Gastrocnemius medialis (tissue), 4 donors: ENCODE results near the gene TK1. TPM values are rescaled to one million over a fixed set of nuclear protein-coding genes. Genes with fewer than 3 reads are reported as not detected.

Experiments used
- ATAC-seq, 2 donors: fragments of 150-250 bp; one replicate each; pipeline ENCODE4 v1.9.1; 2016
- DNase-seq, 2 donors: peaks; one replicate each; pipeline ENCODE4 v3.0.0-alpha.2; 2019
- H3K27ac ChIP-seq, 4 donors: fragments of 200-600 bp; sonication (generic); 1 replicate in 1 of 4; 2 replicates in 3 of 4; pipeline ENCODE4 v1.5.1; 2016 to 2018; ENCODE audit warnings: mild to moderate bottlenecking in 2 of 4, moderate library complexity in 1 of 4
- H3K27me3 ChIP-seq, 3 donors: fragments of 200-600 bp; sonication (generic) in 2 of 3; 1 replicate in 1 of 3; 2 replicates in 2 of 3; pipeline versions ENCODE4 v1.5.1 to v1.6.0; 2016 to 2019; ENCODE audit warnings: mild to moderate bottlenecking in 1 of 3, moderate library complexity in 1 of 3
- H3K36me3 ChIP-seq, 2 donors: fragments of 200-600 bp; sonication (generic) in 1 of 2; one replicate each; pipeline ENCODE4 v1.5.1; 2017 to 2018
- H3K4me1 ChIP-seq, 2 donors: fragments of 200-600 bp; sonication (generic) in 1 of 2; one replicate each; pipeline ENCODE4 v1.5.1; 2016 to 2017; ENCODE audit warnings: mild to moderate bottlenecking in 2 of 2
- H3K4me3 ChIP-seq, 4 donors: fragments of 200-600 bp; sonication (generic) in 3 of 4; 1 replicate in 1 of 4; 2 replicates in 3 of 4; pipeline ENCODE4 v1.5.1; 2016 to 2019; ENCODE audit warnings: mild to moderate bottlenecking in 2 of 4
- H3K9me3 ChIP-seq, 3 donors: fragments of 200-600 bp; sonication (generic) in 2 of 3; 1 replicate in 1 of 3; 2 replicates in 2 of 3; pipeline ENCODE4 v1.5.1; 2016 to 2019
- POLR2A ChIP-seq, 2 donors: fragments of 450-650 bp; IDR thresholded peaks; one replicate each; pipeline ENCODE4 v1.6.1; 2017; ENCODE audit warnings: antibody characterized with exemption in 2 of 2, mild to moderate bottlenecking in 2 of 2, moderate library complexity in 2 of 2
- in situ Hi-C, 4 donors: fragments of 200-750 bp; cut with MboI; loops; one replicate each; pipeline versions ENCODE4 v1.15.0 to v1.8.0; 2017; ENCODE audit warnings: low sequenced_read_pairs in 4 of 4
- intact Hi-C: fragments of 100-400 bp; cut with DNase I; formaldehyde crosslinking; loops from one replicate; pipeline ENCODE4 v1.15.1; 2023; ENCODE audit warnings: low total_unique reads
- total RNA-seq, 4 donors: library from RNA; depleted of rRNA; stranded (reverse); fragments of >200 nt; gene quantifications; one replicate each; pipeline versions ENCODE4 v1.1.0 to v1.2.3, GENCODE V29; 2016
- TF ChIP-seq, protein P1 (sequence below), 5 experiments: fragments of 450-650 bp in 3 of 5; fragments of 200-600 bp in 2 of 5; sonication (generic) in 2 of 5; IDR thresholded peaks in 4 of 5; conservative IDR thresholded peaks in 1 of 5; 1 replicate in 4 of 5; 2 replicates in 1 of 5; pipeline ENCODE4 v1.5.1; 2016 to 2019; ENCODE audit warnings: antibody characterized with exemption in 5 of 5, mild to moderate bottlenecking in 3 of 5, moderate library complexity in 3 of 5

Gene TK1
- total RNA-seq, 4 donors from 2014 or later = 0.22 to 2.1 (median 0.60) TPM

DNA sequence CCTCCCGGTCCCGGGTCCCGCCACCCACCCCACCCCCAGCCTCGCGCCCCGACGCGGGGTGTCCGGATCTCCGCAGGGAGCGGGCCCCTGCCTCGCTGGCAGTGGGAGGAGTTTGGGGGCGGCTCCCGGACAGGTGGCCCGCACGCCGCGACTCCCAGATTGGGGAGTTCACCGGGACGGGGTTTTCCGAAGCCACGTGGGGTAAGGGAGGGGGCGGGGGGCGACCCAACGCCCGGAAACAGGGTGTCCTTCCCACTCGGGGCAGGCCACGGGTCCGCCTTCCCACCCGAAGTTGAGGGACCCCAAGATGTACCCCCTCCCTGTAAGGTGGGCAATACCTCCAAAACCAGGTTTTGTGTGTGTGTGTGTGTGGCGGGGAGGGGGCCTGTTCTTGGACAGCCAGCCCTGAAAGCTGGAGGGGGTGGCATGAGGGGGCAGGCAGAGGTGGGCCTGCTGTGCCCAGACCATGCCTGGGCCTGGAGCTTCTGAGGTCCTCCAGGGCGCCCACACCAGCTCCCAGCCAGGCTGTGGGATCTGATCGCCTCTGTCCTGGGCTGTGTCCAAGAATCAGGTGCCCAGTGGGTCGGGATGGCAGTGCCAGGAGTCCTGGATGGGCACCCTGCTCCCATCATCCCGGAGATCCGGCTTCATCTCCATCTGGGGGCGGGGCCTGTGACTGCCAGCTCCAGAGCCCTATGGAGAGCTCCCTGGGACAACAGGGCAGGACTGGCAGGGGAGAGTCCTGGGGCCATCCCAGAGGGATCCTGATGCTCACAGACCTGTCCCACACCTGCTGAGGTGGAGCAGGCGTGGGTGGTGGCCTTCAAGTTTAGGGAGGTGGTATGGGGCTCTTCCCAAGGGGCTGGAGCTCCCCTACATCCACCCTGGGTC lies 17.7 kb downstream of the TK1 start:
- DNase-seq = peak; percentile 53 to 71
- H3K36me3 ChIP-seq = peaks cover 0 to 15% of the 10 kb centered on the region in 2 donors
- peaks cover 29 to 48% of the 10 kb centered on the region in 2 donors for H3K4me1 ChIP-seq
- no peaks in the 10 kb centered on the region for H3K9me3 ChIP-seq
- peak overlapping the region; percentile 92 to 96 (median 94) for H3K27ac ChIP-seq
- in situ Hi-C loops = no loop called here
- no peaks in the 10 kb centered on the region for H3K27me3 ChIP-seq
- intact Hi-C loops = loop anchor here (1.0 kb wide), 1 partner anchor 18 kb away; the partner anchor contains the start of genes AFMID and TK1
- H3K4me3 ChIP-seq = peak overlapping the region; percentile 77 to 94 (median 86)
- no peak for TF ChIP-seq POLR2A (IDR thresholded peaks at IDR 0.05)
- TF ChIP-seq, protein P1, sequence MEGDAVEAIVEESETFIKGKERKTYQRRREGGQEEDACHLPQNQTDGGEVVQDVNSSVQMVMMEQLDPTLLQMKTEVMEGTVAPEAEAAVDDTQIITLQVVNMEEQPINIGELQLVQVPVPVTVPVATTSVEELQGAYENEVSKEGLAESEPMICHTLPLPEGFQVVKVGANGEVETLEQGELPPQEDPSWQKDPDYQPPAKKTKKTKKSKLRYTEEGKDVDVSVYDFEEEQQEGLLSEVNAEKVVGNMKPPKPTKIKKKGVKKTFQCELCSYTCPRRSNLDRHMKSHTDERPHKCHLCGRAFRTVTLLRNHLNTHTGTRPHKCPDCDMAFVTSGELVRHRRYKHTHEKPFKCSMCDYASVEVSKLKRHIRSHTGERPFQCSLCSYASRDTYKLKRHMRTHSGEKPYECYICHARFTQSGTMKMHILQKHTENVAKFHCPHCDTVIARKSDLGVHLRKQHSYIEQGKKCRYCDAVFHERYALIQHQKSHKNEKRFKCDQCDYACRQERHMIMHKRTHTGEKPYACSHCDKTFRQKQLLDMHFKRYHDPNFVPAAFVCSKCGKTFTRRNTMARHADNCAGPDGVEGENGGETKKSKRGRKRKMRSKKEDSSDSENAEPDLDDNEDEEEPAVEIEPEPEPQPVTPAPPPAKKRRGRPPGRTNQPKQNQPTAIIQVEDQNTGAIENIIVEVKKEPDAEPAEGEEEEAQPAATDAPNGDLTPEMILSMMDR (IDR thresholded peaks at IDR 0.05 in 4 of 5, conservative IDR thresholded peaks at IDR 0.05 in 1 of 5) = no peak
- ATAC-seq = peak; percentile 28 to 29

DNA sequence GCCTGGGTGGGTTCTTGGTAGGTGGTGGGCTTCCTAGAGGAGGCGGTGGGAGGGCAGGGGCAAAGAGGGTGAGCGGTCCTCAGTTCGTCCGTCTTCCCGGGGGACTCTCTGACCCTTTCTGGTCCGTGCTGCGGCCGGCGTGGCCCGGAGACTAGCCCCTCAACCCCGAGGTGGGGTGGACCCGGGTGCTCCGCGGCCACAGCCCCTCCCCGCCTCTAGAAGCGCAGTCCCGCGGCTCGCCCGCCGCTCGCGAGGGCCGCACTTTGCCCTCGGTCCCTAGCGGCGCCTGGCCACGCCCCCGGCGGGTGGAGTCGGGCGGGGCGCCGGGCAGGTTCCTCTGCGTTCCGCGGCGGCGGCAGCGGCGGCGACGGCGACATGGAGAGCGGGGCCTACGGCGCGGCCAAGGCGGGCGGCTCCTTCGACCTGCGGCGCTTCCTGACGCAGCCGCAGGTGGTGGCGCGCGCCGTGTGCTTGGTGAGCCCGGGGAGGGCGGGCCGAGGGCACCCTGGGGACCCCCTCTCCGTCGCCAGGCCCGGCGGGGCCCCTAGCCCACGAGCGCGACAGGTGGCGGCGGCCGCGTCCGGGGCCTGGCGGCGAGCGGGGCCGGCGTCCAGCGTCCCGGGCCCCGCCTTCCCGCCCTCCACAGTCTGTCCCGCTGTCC lies 18.5 kb downstream of the TK1 start, which contains the start of gene SYNGR2:
Gene SYNGR2, plus strand, starts transcription at position 340 of the 661 bp plus-strand sequence. Its CDS starts 36 bp downstream, at position 376.
- DNase-seq (peak; percentile 57 to 77), ATAC-seq (peak; percentile 69 to 71)
- intact Hi-C loops = loop anchor here (1.0 kb wide), 1 partner anchor 19 kb away; the partner anchor contains the start of genes AFMID and TK1
- peak; percentile 96 to 98 for TF ChIP-seq POLR2A (IDR thresholded peaks at IDR 0.05)
- TF ChIP-seq, protein P1 (IDR thresholded peaks at IDR 0.05 in 4 of 5, conservative IDR thresholded peaks at IDR 0.05 in 1 of 5) = peak in 2 of 5 experiments; percentile 16 to 27
- in situ Hi-C loops = no loop called here
- Histone ChIP-seq H3K27ac (peak within 1 kb of the TSS; percentile 92 to 96 (median 94)), H3K27me3 (no peaks in the 10 kb centered on the region), H3K4me1 (peaks cover 21 to 40% of the 10 kb centered on the region in 2 donors), H3K9me3 (no peaks in the 10 kb centered on the region), H3K4me3 (peak within 1 kb of the TSS; percentile 77 to 94 (median 86)), H3K36me3 (peaks cover 0 to 15% of the 10 kb centered on the region in 2 donors)

GRCh38 chr17:78166416-78166815 lies 20.4 kb downstream of the TK1 start:
- no peak overlapping the region for H3K27ac ChIP-seq
- peaks cover 6 to 21% of the 10 kb centered on the region in 2 donors for H3K4me1 ChIP-seq
- peaks cover 0 to 6% of the 10 kb centered on the region in 2 donors for H3K36me3 ChIP-seq
- DNase-seq = no peak
- in situ Hi-C loops = no loop called here
- no peaks in the 10 kb centered on the region for H3K27me3 ChIP-seq
- H3K9me3 ChIP-seq = no peaks in the 10 kb centered on the region
- intact Hi-C loops = no loop called here
- no peak overlapping the region for H3K4me3 ChIP-seq
- TF ChIP-seq POLR2A (IDR thresholded peaks at IDR 0.05) = no peak
- TF ChIP-seq, protein P1 (IDR thresholded peaks at IDR 0.05 in 4 of 5, conservative IDR thresholded peaks at IDR 0.05 in 1 of 5) = no peak
- no peak for ATAC-seq

- Histone ChIP-seq H3K36me3 (no peaks in the 10 kb centered on the region), H3K9me3 (no peaks in the 10 kb centered on the region), H3K4me3 (no peak overlapping the region), H3K4me1 (peaks cover 6 to 12% of the 10 kb centered on the region in 2 donors), H3K27me3 (no peaks in the 10 kb centered on the region), H3K27ac (no peak overlapping the region)
- TF ChIP-seq POLR2A (IDR thresholded peaks at IDR 0.05) = no peak
- TF ChIP-seq, protein P1 (IDR thresholded peaks at IDR 0.05 in 4 of 5, conservative IDR thresholded peaks at IDR 0.05 in 1 of 5) = no peak
- ATAC-seq = no peak
- no peak for DNase-seq
- intact Hi-C loops = no loop called here
- in situ Hi-C loops = no loop called here
These were observed 21.9 kb downstream of the TK1 start for GRCh38 chr17:78164748-78165607.
